RWPE1 (cell line): ENCODE data around the gene SIM2.

Source experiments
- CTCF ChIA-PET: fragments of 350-600 bp; sonication (Branson Sonifier 250); formaldehyde crosslinking; extraction: SDS; loops from one replicate; lab custom pipeline; 2021; lab: Yijun Ruan, JAX
- POLR2A ChIA-PET: fragments of 400-600 bp; formaldehyde crosslinking; extraction: SDS; loops from one replicate; lab custom pipeline; 2020; ENCODE audit warnings: antibody characterized with exemption; ENCODE audit not compliant: low non-redundant PET; lab: Yijun Ruan, JAX
- DNase-seq: peaks from one replicate; pipeline ENCODE4 v3.0.0; 2012; ENCODE audit warnings: low spot score
- H3K27ac ChIP-seq: fragments of 450-650 bp; 2 replicates; pipeline ENCODE4 v1.5.1; 2017
- TF ChIP-seq, protein P1 (sequence below): fragments of 450-650 bp; conservative IDR thresholded peaks from 2 replicates; pipeline ENCODE4 v1.5.1; 2017; ENCODE audit warnings: low read depth, mild to moderate bottlenecking

The SIM2 gene

DNA sequence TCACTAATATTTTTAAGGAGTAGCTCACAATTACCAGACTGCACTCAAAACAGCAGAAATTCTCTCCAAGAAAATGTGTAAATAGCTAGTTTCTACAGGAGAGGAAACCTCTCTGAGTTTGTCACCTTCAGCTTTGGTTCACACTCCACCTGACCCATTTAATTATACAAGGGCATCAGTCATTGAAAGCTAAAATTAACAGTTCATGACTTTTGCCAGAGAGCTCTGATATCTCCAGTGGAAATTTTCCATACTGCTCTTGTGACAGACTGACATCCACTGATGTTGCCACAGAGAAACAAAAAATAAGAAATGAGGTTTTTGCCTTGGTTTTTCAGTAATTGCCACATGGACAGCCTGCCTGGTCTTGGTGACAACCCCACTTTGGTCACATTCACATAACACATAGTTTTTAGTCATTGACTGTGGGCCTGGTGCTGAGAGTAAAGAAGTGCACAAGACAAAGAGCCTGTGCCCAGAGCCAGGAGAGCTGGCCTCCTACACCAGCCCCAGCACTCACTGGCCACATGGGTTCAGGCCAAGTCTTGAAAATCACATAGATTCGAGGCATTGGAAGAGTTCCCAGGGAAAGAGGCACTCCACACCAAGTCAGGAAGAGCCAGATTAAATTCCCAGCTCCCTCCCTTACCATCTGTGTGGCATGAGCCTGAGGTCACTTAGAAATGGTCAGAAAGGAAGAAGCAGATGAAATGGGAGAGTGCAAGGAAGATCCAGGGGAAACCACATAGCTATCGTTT lies 13.8 kb upstream of the SIM2 start:
- CTCF ChIA-PET, result interaction anchor here (0.5 to 1.0 kb wide), 4 partner anchors 53 to 231 kb away, joined by 3 read pairs; no protein-coding TSS in a partner anchor
- POLR2A ChIA-PET, result no interaction called here
- H3K27ac ChIP-seq, result no peak overlapping the region
- TF ChIP-seq, protein P1, sequence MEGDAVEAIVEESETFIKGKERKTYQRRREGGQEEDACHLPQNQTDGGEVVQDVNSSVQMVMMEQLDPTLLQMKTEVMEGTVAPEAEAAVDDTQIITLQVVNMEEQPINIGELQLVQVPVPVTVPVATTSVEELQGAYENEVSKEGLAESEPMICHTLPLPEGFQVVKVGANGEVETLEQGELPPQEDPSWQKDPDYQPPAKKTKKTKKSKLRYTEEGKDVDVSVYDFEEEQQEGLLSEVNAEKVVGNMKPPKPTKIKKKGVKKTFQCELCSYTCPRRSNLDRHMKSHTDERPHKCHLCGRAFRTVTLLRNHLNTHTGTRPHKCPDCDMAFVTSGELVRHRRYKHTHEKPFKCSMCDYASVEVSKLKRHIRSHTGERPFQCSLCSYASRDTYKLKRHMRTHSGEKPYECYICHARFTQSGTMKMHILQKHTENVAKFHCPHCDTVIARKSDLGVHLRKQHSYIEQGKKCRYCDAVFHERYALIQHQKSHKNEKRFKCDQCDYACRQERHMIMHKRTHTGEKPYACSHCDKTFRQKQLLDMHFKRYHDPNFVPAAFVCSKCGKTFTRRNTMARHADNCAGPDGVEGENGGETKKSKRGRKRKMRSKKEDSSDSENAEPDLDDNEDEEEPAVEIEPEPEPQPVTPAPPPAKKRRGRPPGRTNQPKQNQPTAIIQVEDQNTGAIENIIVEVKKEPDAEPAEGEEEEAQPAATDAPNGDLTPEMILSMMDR, result no peak
- DNase-seq, result no peak

DNA sequence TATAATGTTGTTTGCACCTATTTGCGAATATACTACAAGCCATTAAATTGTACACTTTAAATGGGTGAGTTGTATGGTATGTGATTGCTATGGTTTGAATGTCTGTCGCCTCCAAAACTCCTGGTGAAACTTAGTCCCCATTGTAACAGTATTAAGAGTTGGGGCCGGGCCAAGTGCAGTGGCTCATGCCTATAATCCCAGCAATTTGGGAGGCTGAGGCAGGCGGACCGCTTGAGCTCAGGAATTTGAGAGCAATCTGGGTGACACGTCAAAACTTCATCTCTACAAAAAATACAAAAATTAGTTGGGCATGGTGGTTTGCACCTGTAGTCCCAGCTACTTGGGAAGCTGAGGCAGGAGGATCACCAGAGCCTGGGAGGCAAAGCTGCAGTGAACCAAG lies 12.0 kb upstream of the SIM2 start:
- DNase-seq, result no peak
- CTCF ChIA-PET, result interaction anchor here (0.6 kb wide), 1 partner anchor 35 kb away, joined by 5 read pairs; no protein-coding TSS in a partner anchor
- TF ChIP-seq, protein P1, result no peak
- POLR2A ChIA-PET, result no interaction called here
- no peak overlapping the region for H3K27ac ChIP-seq

DNA sequence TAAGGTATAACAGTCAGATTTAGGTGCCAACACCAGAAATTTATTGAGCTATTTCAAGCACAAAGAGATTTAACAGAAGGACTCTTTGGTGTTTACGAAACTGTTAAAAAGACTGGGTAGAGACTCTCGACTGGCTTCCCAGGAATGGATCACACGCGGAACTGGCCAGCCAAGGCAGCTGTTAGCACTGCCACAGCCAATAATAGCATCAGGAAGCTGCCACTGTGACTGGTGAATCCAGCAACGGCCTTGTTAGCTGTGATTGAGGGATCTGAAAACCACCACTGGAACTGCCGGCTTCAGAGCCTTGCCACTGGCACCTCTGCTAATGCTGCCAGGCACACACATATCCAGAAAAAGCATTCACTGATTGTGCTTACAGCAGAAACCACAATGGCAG lies 10.6 kb upstream of the SIM2 start:
- no peak for DNase-seq
- TF ChIP-seq, protein P1, result no peak
- no peak overlapping the region for H3K27ac ChIP-seq
- CTCF ChIA-PET, result interaction anchor here (1.1 kb wide), 1 partner anchor 58 kb away, joined by 5 read pairs; no protein-coding TSS in a partner anchor
- POLR2A ChIA-PET, result no interaction called here

DNA sequence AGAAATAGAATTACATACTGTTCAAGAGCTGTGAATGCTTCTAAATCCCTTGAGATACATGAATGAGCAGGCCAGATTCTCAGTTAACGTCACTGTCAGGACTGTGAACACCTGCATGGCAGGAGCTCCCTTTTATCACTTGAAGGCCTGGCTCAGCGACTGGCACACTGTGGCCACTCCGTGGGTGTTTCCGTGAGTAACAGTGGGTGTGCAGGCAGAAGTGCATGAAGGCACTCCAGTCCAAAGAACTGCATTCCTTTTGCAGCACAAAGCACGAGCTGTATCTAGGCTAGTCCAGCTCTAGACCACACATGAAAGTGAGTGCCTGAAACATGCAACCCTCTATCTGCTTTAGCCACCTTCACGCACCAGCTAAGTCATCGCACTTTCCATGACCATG lies 9.6 kb upstream of the SIM2 start:
- ChIA-PET POLR2A (no interaction called here), CTCF (no interaction called here)
- no peak overlapping the region for H3K27ac ChIP-seq
- DNase-seq, result no peak
- TF ChIP-seq, protein P1, result no peak

DNA sequence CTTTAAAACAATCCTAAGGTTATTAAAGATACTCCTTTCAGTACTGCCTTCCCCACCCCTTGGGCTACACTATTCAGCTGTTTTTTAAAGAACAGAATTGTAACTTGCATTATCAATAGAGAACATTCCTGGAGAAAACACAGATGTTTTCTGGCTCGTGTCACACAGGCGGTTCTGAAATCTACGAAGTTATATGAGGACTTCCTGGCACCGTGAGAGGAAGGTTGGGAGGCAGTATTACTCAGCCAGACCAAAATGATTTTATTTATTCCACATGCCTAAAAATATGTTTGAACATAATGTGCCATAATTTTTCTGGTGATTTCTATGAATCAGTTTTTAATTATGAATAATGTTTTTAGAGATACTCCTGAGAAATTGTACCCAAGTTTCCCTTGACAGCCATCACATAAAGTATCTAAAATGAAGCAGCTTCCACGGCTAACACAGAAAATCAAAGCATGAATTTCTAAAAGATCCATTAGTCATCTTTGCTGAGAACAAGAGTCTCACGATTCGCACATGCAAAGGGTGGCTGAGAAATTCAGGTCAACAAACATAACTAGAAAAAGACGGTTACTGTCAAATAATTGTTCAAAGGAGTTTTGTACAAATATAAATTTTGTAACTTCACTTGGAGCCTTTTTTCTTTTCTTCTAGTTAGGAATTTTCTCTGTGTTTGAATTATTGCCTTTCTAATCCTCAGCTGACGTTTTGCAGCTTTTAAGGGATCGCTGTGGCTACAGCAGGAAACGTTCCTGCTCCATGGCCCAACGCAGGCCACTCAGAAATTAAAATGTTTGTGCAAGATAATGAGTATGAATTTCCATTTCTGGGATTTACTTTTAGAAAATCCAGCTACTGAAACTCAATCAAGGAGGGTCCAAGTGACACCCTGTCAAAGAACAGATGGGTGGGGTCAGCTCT lies 8.0 kb upstream of the SIM2 start:
- no peak for DNase-seq
- ChIA-PET CTCF (interaction anchor here (0.6 to 1.4 kb wide), 3 partner anchors 15 to 394 kb away, joined by 3 to 6 read pairs (median 4); no protein-coding TSS in a partner anchor), POLR2A (no interaction called here)
- no peak overlapping the region for H3K27ac ChIP-seq
- TF ChIP-seq, protein P1, result no peak

DNA sequence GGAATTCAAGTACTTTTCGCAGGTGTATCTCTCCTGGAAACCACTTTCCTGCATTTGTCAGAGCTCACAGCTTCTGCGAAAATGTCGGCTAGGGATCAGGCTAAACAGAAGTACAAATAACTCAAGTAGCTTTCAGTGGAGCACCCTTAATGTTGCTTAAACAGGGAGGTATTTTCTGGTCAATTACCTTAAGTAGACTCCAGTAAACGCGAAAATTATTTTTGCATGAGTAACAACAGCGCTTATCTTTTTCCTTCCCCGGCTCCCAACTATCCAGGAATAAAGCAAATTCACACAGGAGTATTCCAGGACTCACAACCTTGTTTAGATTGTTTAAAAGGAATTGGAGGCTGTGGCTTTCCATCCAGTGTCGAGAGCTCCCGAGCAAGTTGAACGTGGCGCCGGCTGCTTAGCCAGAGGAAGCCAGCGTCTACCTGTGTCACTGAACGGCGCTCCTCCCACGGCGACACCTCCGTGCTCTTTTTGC lies 7.3 kb upstream of the SIM2 start:
- ChIA-PET CTCF (interaction anchor here (0.6 to 1.4 kb wide), 4 partner anchors 14 to 394 kb away, joined by 3 to 6 read pairs (median 4); no protein-coding TSS in a partner anchor), POLR2A (no interaction called here)
- H3K27ac ChIP-seq, result peak overlapping the region; percentile 87
- TF ChIP-seq, protein P1, result no peak
- no peak for DNase-seq
